HCT116 (cell line): ENCODE results near the gene FKBP7. TPM values are rescaled to one million over a fixed set of nuclear protein-coding genes. Genes with fewer than 3 reads are reported as not detected.

Experiments
- ATAC-seq: fragments of 200-7000 bp; cut with Tn5 transposase; 2 replicates; pipeline ENCODE4 v1.9.1; 2020; ENCODE audit warnings: mild to moderate bottlenecking, moderate library complexity
- BruUV-seq: library from RNA; stranded (reverse); fragments of 400-500 nt; replicated peaks from 2 replicates; lab custom pipeline; 2021; lab: Mats Ljungman, UMichigan
- CTCF ChIA-PET: fragments of 300-600 bp; sonication (Branson Sonifier 250); formaldehyde crosslinking; loops from one replicate; lab custom pipeline; 2021; ENCODE audit warnings: antibody characterized with exemption; lab: Charles Lee
- POLR2A ChIA-PET: fragments of 300-600, 350-600 bp; sonication (Branson Sonifier 250); formaldehyde crosslinking; loops from one replicate; lab custom pipeline; 2021; ENCODE audit warnings: antibody characterized with exemption; lab: Charles Lee
- RAD21 ChIA-PET, 2 experiments: fragments of 300-600 bp; sonication (Branson Sonifier 250); formaldehyde crosslinking; loops; one replicate each; lab custom pipeline; 2023; ENCODE audit warnings: low total read pairs in 2 of 2; ENCODE audit not compliant: uncharacterized antibody in 2 of 2, unreplicated experiment in 2 of 2, low non-redundant PET in 1 of 2; lab: Charles Lee
- DNase-seq: peaks from one replicate; pipeline ENCODE4 v3.0.0-alpha.2; 2010; ENCODE audit warnings: low read depth, low spot score
- H2AFZ ChIP-seq: fragments of 200-600 bp; shearing (Covaris generic), sonication (generic); 2 replicates; pipeline ENCODE4 v1.6.1; 2017; ENCODE audit warnings: low read depth, mixed run types, mixed read lengths, antibody characterized with exemption, low read length; ENCODE audit not compliant: poor library complexity, severe bottlenecking
- H3K27ac ChIP-seq: 2 replicates; pipeline ENCODE4 v1.5.1; 2012; ENCODE audit warnings: low read depth, low read length
- H3K27me3 ChIP-seq: fragments of 200-600 bp; sonication (generic); 2 replicates; pipeline ENCODE4 v1.6.1; 2016; ENCODE audit warnings: mixed run types, low read length, mixed read lengths; ENCODE audit not compliant: insufficient read depth
- H3K36me3 ChIP-seq, 2 experiments: fragments of 200-500 bp in 1 of 2; fragments of 200-600 bp in 1 of 2; sonication (Bioruptor generic) in 1 of 2; sonication (generic) in 1 of 2; 2 replicates each; pipeline versions ENCODE4 v1.5.1 to v1.6.1; 2014 to 2016; ENCODE audit warnings: low read length in 2 of 2, inconsistent platforms in 1 of 2, mixed read lengths in 1 of 2, mixed run types in 1 of 2; ENCODE audit not compliant: insufficient read depth in 2 of 2, control insufficient read depth in 1 of 2
- H3K4me1 ChIP-seq, 2 experiments: fragments of 200-600 bp in 1 of 2; sonication (generic) in 1 of 2; 2 replicates each; pipeline versions ENCODE4 v1.5.1 to v1.6.1; 2012 to 2017; ENCODE audit warnings: low read length in 2 of 2, inconsistent platforms in 1 of 2, mild to moderate bottlenecking in 1 of 2, mixed read lengths in 1 of 2, mixed run types in 1 of 2, moderate library complexity in 1 of 2; ENCODE audit not compliant: insufficient read depth in 2 of 2, control insufficient read depth in 1 of 2
- H3K4me2 ChIP-seq: fragments of 200-600 bp; sonication (generic); 2 replicates; pipeline ENCODE4 v1.6.1; 2017; ENCODE audit warnings: mixed run types, low read length, mixed read lengths
- H3K4me3 ChIP-seq, 2 experiments: fragments of 200-600 bp in 1 of 2; sonication (generic) in 1 of 2; replicated peaks in 1 of 2; 2 replicates each; pipeline ENCODE4 v1.5.1; 2011 to 2016; ENCODE audit warnings: low read length in 2 of 2, control low read depth in 1 of 2, low read depth in 1 of 2, mild to moderate bottlenecking in 1 of 2, mixed read lengths in 1 of 2, mixed run types in 1 of 2
- H3K79me2 ChIP-seq: fragments of 200-600 bp; sonication (generic); 2 replicates; pipeline ENCODE4 v1.6.1; 2017; ENCODE audit warnings: mild to moderate bottlenecking, mixed run types, low read length, moderate library complexity, mixed read lengths; ENCODE audit not compliant: insufficient read depth
- H3K9ac ChIP-seq: fragments of 200-600 bp; sonication (generic); 2 replicates; pipeline ENCODE4 v1.6.1; 2016; ENCODE audit warnings: low read length, mixed read lengths
- H3K9me2 ChIP-seq: fragments of 200-600 bp; sonication (generic), shearing (Covaris generic); 2 replicates; pipeline ENCODE4 v1.6.1; 2017; ENCODE audit warnings: mixed run types, mild to moderate bottlenecking, moderate library complexity; ENCODE audit not compliant: insufficient read depth
- H3K9me3 ChIP-seq, 2 experiments: fragments of 200-500 bp in 1 of 2; fragments of 200-600 bp in 1 of 2; sonication (Bioruptor generic) in 1 of 2; sonication (generic) in 1 of 2; 2 replicates each; pipeline ENCODE4 v1.6.1; 2014 to 2017; ENCODE audit warnings: low read length in 2 of 2, mixed read lengths in 2 of 2, inconsistent platforms in 1 of 2, low read depth in 1 of 2, mild to moderate bottlenecking in 1 of 2, mixed run types in 1 of 2, moderate library complexity in 1 of 2; ENCODE audit not compliant: control insufficient read depth in 1 of 2, insufficient read depth in 1 of 2
- H4K20me1 ChIP-seq: fragments of 200-600 bp; sonication (generic), shearing (Covaris generic); 2 replicates; pipeline ENCODE4 v1.6.1; 2017; ENCODE audit warnings: mixed run types, mild to moderate bottlenecking, moderate library complexity; ENCODE audit not compliant: insufficient read depth
- CBX3 ChIP-seq: IDR thresholded peaks from 2 replicates; pipeline ENCODE4 v1.6.1; 2012; ENCODE audit warnings: low read depth
- CEBPB ChIP-seq: IDR thresholded peaks from 2 replicates; pipeline ENCODE4 v1.6.1; 2012; ENCODE audit warnings: low read depth
- EGR1 ChIP-seq: IDR thresholded peaks from 2 replicates; pipeline ENCODE4 v1.6.1; 2012; ENCODE audit warnings: low read depth
- EZH2 ChIP-seq: fragments of 200-600 bp; sonication (generic); IDR thresholded peaks from 2 replicates; pipeline ENCODE4 v1.6.1; 2017; ENCODE audit warnings: antibody characterized with exemption, mixed run types
- FOSL1 ChIP-seq: IDR thresholded peaks from 2 replicates; pipeline ENCODE4 v1.6.1; 2012; ENCODE audit warnings: low read depth
- POLR2AphosphoS5 ChIP-seq: IDR thresholded peaks from 2 replicates; pipeline ENCODE4 v1.6.1; 2011; ENCODE audit warnings: mild to moderate bottlenecking, low read depth, low read length, moderate library complexity
- RAD21 ChIP-seq: IDR thresholded peaks from 2 replicates; pipeline ENCODE4 v1.6.1; 2012; ENCODE audit warnings: low read depth, mild to moderate bottlenecking
- TCF7L2 ChIP-seq: IDR thresholded peaks from 2 replicates; pipeline ENCODE4 v1.7.0; 2011; ENCODE audit warnings: borderline replicate concordance, inconsistent platforms; ENCODE audit not compliant: insufficient read depth, insufficient read length; ENCODE audit errors: extremely low read depth
- ZBTB33 ChIP-seq: IDR thresholded peaks from 2 replicates; pipeline ENCODE4 v1.6.1; 2011; ENCODE audit warnings: mild to moderate bottlenecking, low read length, moderate library complexity; ENCODE audit not compliant: insufficient replicate concordance; ENCODE audit errors: extremely low read depth
- ZNF274 ChIP-seq: fragments of 200-500 bp; sonication (Bioruptor generic); IDR thresholded peaks from 2 replicates; pipeline ENCODE4 v1.6.1; 2014; ENCODE audit warnings: mild to moderate bottlenecking, low read depth, low read length, inconsistent platforms
- intact Hi-C: fragments of 100-400 bp; cut with micrococcal nuclease; formaldehyde crosslinking; loops from 2 replicates; pipeline ENCODE4 v1.10.0; 2022
- total RNA-seq: library from RNA; stranded (reverse); gene quantifications from one replicate; pipeline ENCODE4 v1.2.1, GENCODE V29; 2021; ENCODE audit not compliant: unreplicated experiment

FKBP7 gene
- total RNA-seq, 1 experiment from 2014 or later: 4.5 TPM

DNA sequence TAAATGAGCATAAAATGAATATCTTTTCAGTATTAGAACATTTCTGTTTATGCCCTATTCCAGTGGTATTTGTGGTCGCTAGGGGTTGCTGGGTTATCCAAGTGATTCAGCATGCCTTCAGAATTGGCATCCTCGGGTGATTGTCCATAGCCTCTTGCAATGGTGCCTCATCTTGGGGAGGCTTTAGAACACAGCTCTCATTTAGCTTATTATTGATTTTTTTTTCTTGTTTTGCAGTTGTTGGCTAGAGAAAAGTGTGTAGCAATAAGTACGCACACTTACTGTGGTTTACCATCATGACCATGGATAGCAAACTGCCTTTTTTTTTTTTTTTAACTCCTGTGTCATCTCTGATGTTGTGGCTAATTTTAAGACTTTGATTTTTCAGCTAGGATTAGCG, 35.5 kb upstream of the FKBP7 start:
- Histone ChIP-seq H3K4me3 (no peak overlapping the region), H3K9me3 (no peaks in the 10 kb centered on the region), H3K27me3 (no peaks in the 10 kb centered on the region), H3K79me2 (no peaks in the 10 kb centered on the region), H2AFZ (no peak overlapping the region), H3K4me2 (no peak overlapping the region), H3K9ac (no peak overlapping the region), H3K4me1 (peaks cover 0 to 5% of the 10 kb centered on the region in 2 experiments; a peak in 1 of 4 replicates), H4K20me1 (no peaks in the 10 kb centered on the region), H3K9me2 (no peaks in the 10 kb centered on the region), H3K36me3 (no peaks in the 10 kb centered on the region), H3K27ac (no peak overlapping the region)
- DNase-seq: no peak
- intact Hi-C loops: no loop called here
- ATAC-seq: no peak
- no TSS peak for BruUV-seq
- TF ChIP-seq CBX3 (no peak), ZBTB33 (no peak), CEBPB (no peak), TCF7L2 (no peak), EZH2 (no peak), POLR2AphosphoS5 (no peak), FOSL1 (no peak), RAD21 (no peak)
- CTCF ChIA-PET: interaction anchor here (1.2 kb wide), 1 partner anchor 9 kb away, joined by 3 read pairs; no protein-coding TSS in a partner anchor
- RAD21 ChIA-PET: no interaction called here
- POLR2A ChIA-PET: no interaction called here

DNA sequence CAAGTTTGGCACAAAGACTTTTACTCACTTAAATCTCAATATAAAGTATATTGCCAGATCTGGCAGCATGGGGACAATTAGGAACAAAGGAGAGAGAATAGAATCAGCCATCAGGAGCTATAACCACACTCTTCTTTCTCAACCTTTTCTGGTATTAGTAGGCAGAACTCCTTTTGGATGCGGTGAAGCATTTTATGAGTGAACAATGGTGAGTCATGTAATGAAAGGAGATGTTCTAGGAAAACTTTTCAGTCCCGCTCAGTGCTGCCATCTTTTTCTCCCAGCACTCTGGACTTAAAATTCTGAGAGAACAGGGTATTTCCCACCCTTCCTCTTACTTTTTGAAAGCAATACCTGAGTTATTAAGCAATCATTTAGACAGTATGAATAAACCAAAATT, 34.1 kb upstream of the FKBP7 start:
- Histone ChIP-seq H3K9me3 (no peaks in the 10 kb centered on the region), H2AFZ (no peak overlapping the region), H3K27me3 (no peaks in the 10 kb centered on the region), H3K4me2 (no peak overlapping the region), H3K9ac (no peak overlapping the region), H3K27ac (no peak overlapping the region), H3K79me2 (no peaks in the 10 kb centered on the region), H3K4me3 (no peak overlapping the region), H4K20me1 (no peaks in the 10 kb centered on the region), H3K36me3 (no peaks in the 10 kb centered on the region), H3K4me1 (peaks cover 0 to 5% of the 10 kb centered on the region in 2 experiments; a peak in 1 of 4 replicates), H3K9me2 (no peaks in the 10 kb centered on the region)
- no TSS peak for BruUV-seq
- RAD21 ChIA-PET: no interaction called here
- DNase-seq: no peak
- TF ChIP-seq ZNF274 (no peak), EGR1 (no peak)
- CTCF ChIA-PET: no interaction called here
- POLR2A ChIA-PET: no interaction called here
- no peak for ATAC-seq
- intact Hi-C loops: no loop called here
